ENCODE data around the gene ANO4.

The ANO4 gene

GRCh38 chr12:100875156-100875555, 80.6 kb downstream of the ANO4 start (continued):
- no peak for TF ChIP-seq PBX3 (CRISPR knock-in tag; IDR thresholded peaks at IDR 0.05)
- TF ChIP-seq ZSCAN30 (tag by site-specific recombination; IDR thresholded peaks at IDR 0.05): no peak
- TF ChIP-seq ZNF837 (tag by site-specific recombination; IDR thresholded peaks at IDR 0.05): no peak

GRCh38 chr12:100875771-100876170, 81.2 kb downstream of the ANO4 start:
- TF ChIP-seq ZNF350 (tag by site-specific recombination; IDR thresholded peaks at IDR 0.05) (no peak), MEIS1 (CRISPR knock-in tag; IDR thresholded peaks at IDR 0.05; ENCODE audit: borderline replicate concordance) (no peak), SP2 (tag by site-specific recombination; IDR thresholded peaks at IDR 0.05) (no peak), ZNF510 (tag by site-specific recombination; IDR thresholded peaks at IDR 0.05; ENCODE audit: insufficient replicate concordance) (no peak), ZNF174 (tag by site-specific recombination; IDR thresholded peaks at IDR 0.05) (no peak), GLIS1 (tag by site-specific recombination; IDR thresholded peaks at IDR 0.05) (no peak), KLF10 (tag by site-specific recombination; IDR thresholded peaks at IDR 0.05) (no peak), ZNF837 (tag by site-specific recombination; IDR thresholded peaks at IDR 0.05) (no peak), CTCF (tag by site-specific recombination; IDR thresholded peaks at IDR 0.05) (no peak), SETDB1 (IDR thresholded peaks at IDR 0.05; ENCODE audit: insufficient read length, low read length) (no peak), ZNF311 (tag by site-specific recombination; IDR thresholded peaks at IDR 0.05; ENCODE audit: borderline replicate concordance) (no peak), ZNF707 (tag by site-specific recombination; IDR thresholded peaks at IDR 0.05) (no peak)
- Histone ChIP-seq H3K36me3 (ENCODE audit: control insufficient read depth in 2 of 2, insufficient read depth in 1 of 2, low read length in 2 of 2) (no peaks in the 10 kb centered on the region), H3K4me3 (ENCODE audit: low read depth, low read length) (no peak overlapping the region), H3K27ac (ENCODE audit: extremely low read depth, low read depth, low read length) (no peak overlapping the region), H3K4me1 (ENCODE audit: control insufficient read depth, insufficient read depth, low read length) (no peaks in the 10 kb centered on the region), H3K9me3 (ENCODE audit: control insufficient read depth, insufficient read depth, low read depth, low read length) (no peaks in the 10 kb centered on the region)
- ChIA-PET POLR2A (no interaction called here), CTCF (interaction anchor here (1.0 to 1.1 kb wide), 2 partner anchors 12 to 41 kb away, joined by 3 to 4 read pairs; no protein-coding TSS in a partner anchor)

GRCh38 chr12:100877776-100878175, 83.2 kb downstream of the ANO4 start:
- Histone ChIP-seq H3K9me3 (ENCODE audit: control insufficient read depth, insufficient read depth, low read depth, low read length) (no peaks in the 10 kb centered on the region), H3K36me3 (ENCODE audit: control insufficient read depth in 2 of 2, insufficient read depth in 1 of 2, low read length in 2 of 2) (no peaks in the 10 kb centered on the region), H3K4me1 (ENCODE audit: control insufficient read depth, insufficient read depth, low read length) (no peaks in the 10 kb centered on the region), H3K27ac (ENCODE audit: extremely low read depth, low read depth, low read length) (no peak overlapping the region), H3K4me3 (ENCODE audit: low read depth, low read length) (no peak overlapping the region)
- CTCF ChIA-PET: interaction anchor here (0.6 to 1.4 kb wide), 5 partner anchors 12 to 645 kb away, joined by 3 to 7 read pairs (median 3); no protein-coding TSS in a partner anchor
- TF ChIP-seq YY1 (tag by site-specific recombination; IDR thresholded peaks at IDR 0.05) (no peak), HOXC10 (CRISPR knock-in tag; IDR thresholded peaks at IDR 0.05) (no peak), ZNF621 (tag by site-specific recombination; IDR thresholded peaks at IDR 0.05) (no peak)
- POLR2A ChIA-PET: no interaction called here

DNA sequence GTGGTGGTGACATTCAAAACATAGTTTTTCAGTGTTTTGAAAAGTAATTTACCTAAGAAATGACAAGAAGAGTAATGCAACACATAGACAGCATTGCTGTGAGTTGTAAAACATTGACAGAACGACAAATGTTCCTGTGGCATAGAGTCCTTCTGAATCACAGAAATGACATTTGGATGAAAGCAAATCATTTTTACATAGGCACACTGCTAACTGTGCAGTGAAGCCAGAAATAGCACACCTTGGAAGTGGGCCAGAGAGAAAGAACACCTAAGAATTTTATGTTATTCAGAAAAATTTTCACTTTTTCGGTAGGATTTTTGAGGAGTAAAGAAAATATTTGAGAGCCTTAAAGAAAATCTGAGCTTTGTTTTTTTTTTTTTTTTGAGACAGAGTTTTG, 100.6 kb downstream of the ANO4 start:
- Histone ChIP-seq H3K4me3 (ENCODE audit: low read depth, low read length) (no peak overlapping the region), H3K27ac (ENCODE audit: extremely low read depth, low read depth, low read length) (no peak overlapping the region), H3K4me1 (ENCODE audit: control insufficient read depth, insufficient read depth, low read length) (no peaks in the 10 kb centered on the region), H3K36me3 (ENCODE audit: control insufficient read depth in 2 of 2, insufficient read depth in 1 of 2, low read length in 2 of 2) (no peaks in the 10 kb centered on the region), H3K9me3 (ENCODE audit: control insufficient read depth, insufficient read depth, low read depth, low read length) (no peaks in the 10 kb centered on the region)
- ChIA-PET CTCF (no interaction called here), POLR2A (no interaction called here)
- TF ChIP-seq ZNF621 (tag by site-specific recombination; IDR thresholded peaks at IDR 0.05) (no peak), ZNF510 (tag by site-specific recombination; IDR thresholded peaks at IDR 0.05; ENCODE audit: insufficient replicate concordance) (no peak), ZNF837 (tag by site-specific recombination; IDR thresholded peaks at IDR 0.05) (no peak), ZNF311 (tag by site-specific recombination; IDR thresholded peaks at IDR 0.05; ENCODE audit: borderline replicate concordance) (no peak), ZNF677 (tag by site-specific recombination; IDR thresholded peaks at IDR 0.05) (no peak), ZNF596 (tag by site-specific recombination; IDR thresholded peaks at IDR 0.05) (no peak), ZSCAN18 (tag by site-specific recombination; IDR thresholded peaks at IDR 0.05) (no peak), ZNF514 (tag by site-specific recombination; IDR thresholded peaks at IDR 0.05) (no peak), ZFP3 (tag by site-specific recombination; IDR thresholded peaks at IDR 0.05; ENCODE audit: low read depth) (no peak), MEIS1 (CRISPR knock-in tag; IDR thresholded peaks at IDR 0.05; ENCODE audit: borderline replicate concordance) (no peak), GLI2 (tag by site-specific recombination; IDR thresholded peaks at IDR 0.05; ENCODE audit: borderline replicate concordance, low read depth) (no peak), ZNF654 (tag by site-specific recombination; IDR thresholded peaks at IDR 0.05; ENCODE audit: low read depth) (no peak), ZNF211 (tag by site-specific recombination; IDR thresholded peaks at IDR 0.05; ENCODE audit: low read depth) (no peak), ZNF560 (tag by site-specific recombination; IDR thresholded peaks at IDR 0.05; ENCODE audit: borderline replicate concordance) (no peak), ZNF248 (tag by site-specific recombination; IDR thresholded peaks at IDR 0.05) (no peak)

All from HEK293 (cell line).